KBM-7 (cell line): ENCODE results near the gene TMED3.

ENCODE experiments used
- DNase-seq: peaks from one replicate; pipeline ENCODE4 v3.0.0-alpha.2; 2015
- in situ Hi-C: fragments of 300-500 bp; cut with MboI; formaldehyde crosslinking; loops from 2 replicates; pipeline ENCODE4 v1.14.3; 2020; ENCODE audit warnings: low sequenced_read_pairs, low pct_unique_long_range_greater_than_20kb, mixed read lengths

TMED3 gene

GRCh38 chr15:79371591-79371990, 60.7 kb downstream of the TMED3 start:
- in situ Hi-C loops: no loop called here
- no peak for DNase-seq

GRCh38 chr15:79372428-79372827, 61.5 kb downstream of the TMED3 start:
- in situ Hi-C loops: no loop called here
- no peak for DNase-seq
